Putamen (tissue), 1 donor: Measurements from ENCODE around the gene VSIG10L2.

ENCODE experiments used
- DNase-seq: peaks from one replicate; pipeline ENCODE4 v3.0.0-alpha.2; 2016; ENCODE audit warnings: low spot score

The VSIG10L2 gene

DNA sequence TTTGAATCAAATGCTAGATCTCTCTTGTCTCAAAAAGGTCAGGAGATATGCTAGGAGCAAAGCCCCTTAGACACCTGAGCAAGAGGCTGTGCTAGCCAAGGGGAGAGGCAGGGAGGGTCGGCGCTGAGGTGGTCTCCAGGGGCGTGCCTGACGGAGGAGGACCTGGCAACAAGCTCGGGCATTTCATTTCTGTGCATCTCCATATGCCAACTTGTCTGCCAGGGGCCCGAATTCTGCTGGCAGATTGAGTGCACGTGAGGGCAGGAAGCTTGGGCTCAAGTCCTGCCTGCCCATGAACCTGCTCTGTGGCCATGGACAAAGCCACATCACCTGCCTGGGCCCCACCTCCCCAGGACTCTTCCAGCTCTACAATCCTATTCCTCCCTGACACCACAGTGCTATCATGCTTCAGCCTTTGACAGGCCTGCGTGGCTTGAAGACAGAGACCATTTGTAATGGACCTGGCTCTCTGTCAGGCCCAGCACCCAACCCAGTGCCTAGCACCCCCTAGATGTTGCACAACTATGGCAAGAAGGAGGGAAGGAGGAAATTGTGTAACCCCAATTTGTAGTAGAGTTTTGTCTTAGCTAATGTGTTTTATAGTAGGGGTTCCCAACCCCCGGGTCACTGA lies 16.3 kb upstream of the VSIG10L2 start:
- no peak for DNase-seq

DNA sequence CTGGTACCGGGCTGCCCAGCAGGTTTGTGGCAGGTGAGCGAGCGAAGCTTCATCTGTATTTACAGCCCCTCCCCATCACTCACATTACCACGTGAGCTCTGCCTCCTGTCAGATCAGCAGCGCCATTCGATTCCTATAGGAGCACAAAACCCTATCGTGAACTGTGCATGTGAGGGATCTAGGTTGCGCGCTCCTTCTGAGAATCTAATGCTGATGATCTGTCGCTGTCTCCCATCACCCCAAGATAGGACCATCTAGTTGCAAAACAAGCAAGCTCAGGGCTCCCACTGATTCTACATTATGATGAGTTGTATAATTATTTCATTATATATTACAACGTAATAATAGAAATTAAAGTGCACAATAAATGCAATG lies 15.8 kb upstream of the VSIG10L2 start:
- no peak for DNase-seq

DNA sequence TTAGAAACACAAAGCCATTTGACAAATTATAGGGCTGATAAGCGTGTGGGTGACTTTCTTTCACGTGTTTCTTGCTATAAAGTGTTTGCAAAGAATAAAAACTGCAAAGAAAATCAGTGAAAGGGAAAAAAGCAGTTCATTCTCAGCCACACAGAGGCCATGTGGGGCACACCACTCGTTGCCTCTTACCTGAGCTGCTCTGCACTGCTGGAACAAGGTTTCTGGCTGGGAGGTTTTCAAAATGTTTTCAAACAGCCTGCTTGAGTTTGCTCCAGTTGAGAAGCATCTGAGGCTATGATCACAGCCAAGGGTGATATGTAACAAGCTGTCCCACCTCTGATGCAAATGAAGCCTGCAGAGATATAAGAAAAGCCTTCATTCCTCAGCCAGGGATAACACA lies 14.7 kb upstream of the VSIG10L2 start:
- no peak for DNase-seq

DNA sequence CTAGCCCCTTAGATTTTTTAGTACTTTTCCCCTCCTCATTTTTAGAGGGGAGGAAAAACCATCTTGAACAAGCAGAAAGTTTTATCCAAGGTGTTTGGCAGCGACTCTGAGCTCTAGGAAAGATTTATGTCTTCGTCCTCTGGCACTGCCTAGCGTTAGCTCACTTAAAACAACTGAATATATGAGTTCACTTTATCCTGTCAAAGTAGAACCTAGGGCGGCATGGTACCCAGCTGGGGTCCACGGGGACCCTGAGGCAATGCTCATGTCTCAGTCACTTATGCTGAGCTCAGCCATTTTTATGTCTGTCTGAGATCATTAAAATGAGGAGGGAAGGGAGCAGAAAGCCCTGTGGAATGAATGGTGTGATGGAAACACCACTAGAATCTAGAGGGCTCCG lies 14.2 kb upstream of the VSIG10L2 start:
- no peak for DNase-seq

DNA sequence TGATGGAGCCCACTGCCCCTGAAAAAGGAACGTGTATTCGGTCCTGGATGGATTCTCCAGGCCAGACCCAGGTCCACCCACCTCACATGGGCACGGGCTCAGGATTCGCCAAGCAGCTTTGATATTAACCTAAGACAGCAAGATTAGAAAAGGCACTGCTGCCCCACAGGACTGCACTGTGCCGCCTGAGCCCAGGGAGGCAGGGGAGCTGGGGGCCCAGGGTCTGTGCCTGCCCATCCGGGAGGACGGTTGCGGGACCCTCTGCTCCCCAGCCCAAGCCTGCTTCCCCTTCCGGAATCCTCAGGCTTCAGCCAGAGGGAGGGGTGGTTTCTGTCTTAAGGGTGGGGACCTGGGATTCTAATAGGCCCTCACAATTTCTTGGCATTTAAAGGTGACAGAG lies 13.5 kb upstream of the VSIG10L2 start:
- DNase-seq, result no peak

DNA sequence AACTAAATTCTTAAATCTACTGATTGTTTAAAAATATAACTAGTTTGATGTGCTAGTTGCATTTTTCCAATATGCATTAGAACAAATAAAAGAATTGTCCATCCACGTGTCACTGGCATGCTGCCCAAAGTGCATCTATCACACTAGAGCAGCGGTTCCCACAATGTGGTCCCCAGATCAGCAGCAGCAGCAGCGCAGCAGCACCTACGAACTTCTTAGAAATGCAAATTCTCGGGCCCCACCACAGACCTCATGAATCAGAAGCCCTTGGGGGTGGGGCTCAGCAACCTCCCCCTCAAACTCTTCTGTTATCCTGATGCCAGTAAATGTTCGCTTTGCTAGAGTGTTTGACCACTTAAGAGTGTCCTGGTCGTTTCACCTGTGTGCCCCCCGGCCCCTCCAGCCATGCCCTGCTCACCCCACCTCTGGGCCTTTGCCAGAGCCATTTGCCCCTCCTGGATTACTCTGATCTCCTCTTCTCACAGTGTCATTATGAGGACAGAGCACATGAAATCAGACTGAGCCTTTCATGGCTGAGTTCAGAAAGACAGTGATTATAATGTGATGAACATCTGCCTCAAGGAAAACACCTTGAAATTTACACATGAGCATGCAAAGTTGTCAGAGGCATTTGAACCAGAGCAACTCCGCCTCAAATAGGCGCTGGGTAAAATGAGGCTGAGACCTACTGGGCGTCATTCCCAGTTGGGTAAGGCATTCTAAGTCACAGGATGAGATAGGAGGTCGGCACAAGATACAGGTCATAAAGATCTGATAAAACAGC lies 12.6 kb upstream of the VSIG10L2 start:
- no peak for DNase-seq

DNA sequence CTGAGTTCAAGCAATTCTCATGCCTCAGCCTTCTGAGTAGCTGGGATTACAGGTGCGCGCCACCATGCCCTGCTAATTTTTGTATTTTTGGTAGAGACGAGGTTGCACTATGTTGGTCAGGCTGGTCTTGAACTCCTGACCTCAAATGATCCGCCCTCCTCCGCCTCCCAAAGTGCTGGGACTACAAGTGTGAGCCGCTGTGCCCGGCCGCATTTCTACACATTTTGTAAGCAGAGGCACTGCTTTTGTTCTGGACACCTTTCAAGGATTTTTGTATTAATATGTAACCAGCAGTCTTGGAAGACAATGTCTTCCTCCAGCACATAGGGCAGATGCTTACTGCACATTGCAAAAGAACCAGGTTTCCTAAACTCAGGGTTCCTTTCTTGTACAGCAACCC lies 11.4 kb upstream of the VSIG10L2 start:
- no peak for DNase-seq

DNA sequence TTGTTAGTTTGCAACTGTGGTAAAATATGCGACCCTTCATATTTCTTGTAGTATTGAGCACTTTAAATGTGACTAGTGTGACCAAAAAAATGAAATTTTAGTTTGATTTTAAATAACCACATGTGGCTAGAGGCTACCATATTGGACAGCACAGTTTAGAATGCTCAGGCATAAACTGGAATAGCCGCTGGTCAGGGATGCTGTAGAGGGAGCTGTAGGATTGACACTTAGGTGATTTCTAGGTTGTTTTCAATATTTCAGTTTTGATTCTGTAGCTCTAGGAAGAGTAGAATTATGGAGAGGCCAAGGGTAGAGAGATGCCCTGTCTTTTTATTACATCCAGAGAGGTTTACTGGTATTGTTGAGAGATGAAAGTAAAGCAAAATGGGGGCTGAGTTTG lies 10.8 kb upstream of the VSIG10L2 start:
- DNase-seq, result no peak

DNA sequence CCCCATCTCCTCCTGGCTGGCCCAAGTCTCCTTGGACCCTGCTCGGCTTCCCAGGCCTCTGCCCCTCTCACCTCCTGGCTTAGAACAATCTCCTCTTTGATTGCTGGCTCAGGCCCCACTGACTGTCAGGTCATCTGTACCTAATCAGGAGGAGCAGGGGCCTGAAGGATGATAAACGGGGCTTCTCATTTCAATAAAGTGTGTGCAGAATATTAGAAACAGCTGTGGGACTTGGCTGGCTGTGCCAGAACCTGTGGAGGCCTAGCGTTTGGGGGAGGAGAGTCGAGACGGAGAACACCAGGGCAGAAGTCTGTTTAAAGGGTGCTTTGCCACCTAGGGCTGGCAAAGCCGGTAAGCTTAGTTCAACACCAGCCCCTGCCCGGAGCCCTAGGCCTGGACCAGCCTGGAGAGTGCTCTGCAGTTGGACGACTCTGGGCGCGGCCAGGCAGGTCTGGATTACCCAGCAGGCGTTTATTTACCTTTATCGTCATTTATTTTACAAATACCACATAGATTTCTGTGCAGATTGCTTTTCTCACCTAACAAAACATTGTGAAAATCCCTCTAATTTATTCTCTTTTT lies 10.1 kb upstream of the VSIG10L2 start:
- no peak for DNase-seq

DNA sequence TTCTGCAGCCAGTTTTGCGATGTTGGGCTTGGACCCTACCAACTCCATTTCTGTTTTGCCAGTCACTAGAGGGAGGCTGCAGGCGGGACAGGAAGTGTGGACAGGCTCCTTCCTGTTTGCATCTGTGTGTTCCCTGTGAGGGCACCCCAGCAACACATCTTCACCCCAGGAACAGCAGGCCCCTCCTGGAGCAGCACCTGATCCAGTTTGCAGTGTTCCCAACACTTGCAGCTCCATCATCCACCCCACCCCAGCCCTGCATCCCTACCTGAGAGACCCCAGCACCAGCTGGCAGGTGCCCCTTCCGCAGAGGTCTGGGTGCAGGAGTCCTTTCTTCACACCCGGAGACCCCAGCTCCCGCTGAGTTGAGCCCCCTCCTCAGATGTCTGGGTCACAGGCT lies 7.4 kb upstream of the VSIG10L2 start:
- DNase-seq, result no peak

DNA sequence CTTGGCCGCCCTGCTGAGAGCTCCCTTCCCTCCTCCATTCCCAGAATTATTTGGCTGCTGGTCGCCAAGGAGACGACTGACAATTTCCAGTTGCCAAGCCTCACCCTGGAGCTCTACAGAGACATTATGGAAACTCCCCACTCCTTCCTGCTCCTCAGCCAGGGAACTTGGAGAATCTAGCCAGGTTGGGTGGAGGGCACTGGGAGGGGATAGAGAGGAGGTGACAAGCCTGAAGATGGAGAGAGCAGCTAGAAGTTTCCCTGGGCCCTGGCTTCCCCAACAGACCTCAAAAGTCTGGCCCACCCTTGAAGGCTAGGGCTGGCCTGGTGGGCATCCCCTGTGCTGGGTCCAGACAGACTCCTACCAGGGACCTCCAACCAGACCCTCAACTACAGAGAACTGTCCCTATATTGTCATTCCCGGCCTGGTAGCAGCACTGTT lies 6.7 kb upstream of the VSIG10L2 start:
- DNase-seq, result peak; percentile 35

DNA sequence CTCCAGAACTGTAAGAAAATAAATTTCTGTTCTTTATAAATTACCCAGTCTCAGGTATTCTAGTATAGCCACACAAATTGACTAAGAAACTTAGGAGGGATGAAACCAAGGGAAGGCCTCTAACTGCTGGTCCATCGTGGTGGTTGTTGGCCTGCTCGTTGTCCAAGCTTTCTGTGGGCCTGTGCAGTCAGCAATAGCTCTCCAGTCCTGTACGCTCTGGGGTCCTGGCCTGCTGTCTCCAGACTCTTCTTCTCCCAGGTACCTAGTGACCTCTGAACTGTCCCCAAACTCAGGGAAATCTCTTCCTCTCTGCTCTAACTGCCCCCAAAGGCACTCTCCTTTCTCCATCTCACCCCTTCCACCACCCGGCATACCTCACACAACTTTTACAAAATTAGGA lies 5.7 kb upstream of the VSIG10L2 start:
- no peak for DNase-seq

DNA sequence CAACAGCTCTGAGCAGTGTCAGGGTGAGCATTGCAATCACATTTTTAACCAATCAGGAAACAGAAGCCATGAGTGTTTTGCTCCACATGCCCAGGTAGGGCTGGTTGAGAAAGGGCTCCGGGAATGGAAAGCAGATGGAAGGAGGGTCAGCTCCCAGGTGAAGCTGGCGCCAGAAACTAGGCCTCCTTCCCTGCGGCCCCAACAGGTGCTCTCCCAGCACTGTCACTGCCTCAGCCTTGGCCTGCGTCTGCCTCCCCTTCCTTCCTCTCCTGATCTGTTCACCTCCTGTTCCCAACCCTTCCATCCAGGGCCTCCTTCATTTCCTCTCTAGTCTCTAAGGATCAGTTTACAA lies 4.6 kb upstream of the VSIG10L2 start:
- no peak for DNase-seq

DNA sequence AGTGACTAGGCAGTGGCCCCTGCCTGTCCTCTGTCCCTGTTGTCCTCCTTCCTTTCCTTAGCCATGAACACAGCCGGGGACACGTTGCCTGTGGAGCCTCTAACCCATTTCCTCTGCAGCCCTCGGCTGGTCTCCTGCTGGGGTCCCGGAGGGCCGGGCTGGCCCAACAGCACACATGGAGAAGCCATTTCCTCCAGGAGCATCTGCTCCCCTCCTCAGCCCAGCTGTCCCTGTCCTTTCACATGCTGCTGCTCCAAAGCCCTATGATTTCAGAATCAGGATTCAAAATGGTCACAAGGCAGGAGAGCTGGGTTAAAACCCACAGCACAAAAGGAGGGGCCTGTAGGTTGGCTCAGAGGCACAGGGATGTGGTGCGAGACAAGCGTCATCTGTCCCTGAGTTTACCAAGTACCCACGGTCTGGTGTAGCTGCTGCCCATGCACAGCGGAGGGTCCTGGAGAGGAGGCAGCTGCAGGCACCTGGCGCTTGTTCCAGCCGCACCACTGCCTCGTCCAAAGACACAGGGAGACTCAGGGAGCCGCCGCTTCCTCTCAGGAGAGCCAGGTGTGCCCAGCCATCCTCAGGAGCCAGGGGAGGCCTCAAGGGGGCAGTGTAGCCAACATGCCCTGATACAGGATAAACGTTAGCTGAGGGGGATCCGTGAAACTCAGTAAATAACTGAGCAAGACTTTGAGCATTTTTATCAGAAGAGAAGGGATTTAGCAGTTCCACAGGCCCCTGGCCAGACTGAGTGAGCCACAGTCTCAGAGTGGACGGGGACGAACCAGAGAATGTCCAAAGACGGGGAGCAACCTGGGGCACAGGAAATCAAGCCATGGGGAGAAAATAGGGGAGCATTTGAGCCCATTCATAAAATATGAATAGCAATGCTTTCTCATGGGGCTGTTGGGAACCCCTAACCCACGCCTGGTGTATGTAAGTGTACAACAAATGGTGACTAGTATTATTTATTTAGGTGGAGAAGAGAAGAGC lies 3.9 kb upstream of the VSIG10L2 start:
- no peak for DNase-seq

DNA sequence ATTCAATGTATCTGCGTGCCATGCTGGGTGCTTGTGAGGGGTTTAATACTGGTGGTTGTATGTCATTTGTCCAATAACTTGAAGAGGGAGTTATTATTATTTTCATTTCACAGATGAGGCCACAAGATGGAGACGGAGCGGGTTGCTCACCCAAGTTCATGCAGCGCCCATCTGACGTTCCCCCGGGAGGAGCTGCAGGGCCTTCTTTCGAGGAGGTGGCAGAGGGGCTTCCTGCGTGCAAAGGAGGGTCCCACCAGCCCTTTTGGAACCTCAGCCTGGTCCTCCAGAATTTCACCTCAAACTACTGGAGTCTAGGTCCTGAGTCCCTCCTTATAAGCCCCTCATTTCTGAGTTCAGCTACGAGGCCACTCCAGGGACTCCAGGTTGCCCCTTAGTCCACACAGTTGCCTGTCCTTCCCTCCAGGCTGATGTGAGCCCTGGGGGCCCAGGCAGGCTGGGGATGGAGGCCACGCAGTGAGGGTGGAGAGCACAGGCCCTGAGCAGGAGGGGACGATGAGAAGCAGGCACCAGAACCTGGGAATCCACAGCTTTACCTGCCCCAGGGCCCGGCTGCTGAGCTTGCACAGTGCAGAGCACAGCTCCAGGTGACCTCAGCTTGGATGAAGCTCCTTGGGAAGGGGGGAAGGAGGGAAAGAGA lies 2.9 kb upstream of the VSIG10L2 start:
- DNase-seq, result no peak

DNA sequence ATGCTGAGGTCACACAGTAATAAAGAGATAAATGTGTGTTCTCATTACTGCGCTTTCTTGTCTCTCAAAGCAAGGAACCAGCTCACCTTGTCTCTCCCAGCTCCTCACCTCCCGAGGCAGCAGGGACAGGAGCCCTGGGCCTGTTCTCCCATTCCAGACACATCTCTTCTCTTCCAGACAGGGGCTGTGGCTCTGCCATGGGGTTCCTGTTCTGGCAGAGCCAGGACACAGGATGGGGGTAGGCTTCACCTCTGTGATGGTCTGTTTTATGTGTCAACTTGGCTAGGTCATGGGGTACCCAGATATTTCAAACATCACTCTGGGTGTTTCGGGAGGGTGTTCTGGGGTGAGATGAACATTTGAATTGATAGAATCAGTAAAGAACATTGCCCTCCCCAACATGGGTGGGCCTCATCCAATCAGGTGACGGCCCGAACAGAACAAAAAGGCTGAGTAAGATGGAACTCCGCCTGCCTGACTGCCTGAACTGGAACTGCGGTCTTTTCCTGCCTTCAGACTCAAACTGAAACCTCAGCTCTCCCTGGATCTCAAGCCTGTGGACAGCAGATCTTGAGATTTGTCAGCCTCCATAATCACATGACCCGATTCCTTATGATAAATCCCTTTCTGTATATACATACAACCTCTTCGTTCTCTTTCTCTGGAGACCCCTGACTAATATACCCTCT lies 2.0 kb upstream of the VSIG10L2 start:
- no peak for DNase-seq

DNA sequence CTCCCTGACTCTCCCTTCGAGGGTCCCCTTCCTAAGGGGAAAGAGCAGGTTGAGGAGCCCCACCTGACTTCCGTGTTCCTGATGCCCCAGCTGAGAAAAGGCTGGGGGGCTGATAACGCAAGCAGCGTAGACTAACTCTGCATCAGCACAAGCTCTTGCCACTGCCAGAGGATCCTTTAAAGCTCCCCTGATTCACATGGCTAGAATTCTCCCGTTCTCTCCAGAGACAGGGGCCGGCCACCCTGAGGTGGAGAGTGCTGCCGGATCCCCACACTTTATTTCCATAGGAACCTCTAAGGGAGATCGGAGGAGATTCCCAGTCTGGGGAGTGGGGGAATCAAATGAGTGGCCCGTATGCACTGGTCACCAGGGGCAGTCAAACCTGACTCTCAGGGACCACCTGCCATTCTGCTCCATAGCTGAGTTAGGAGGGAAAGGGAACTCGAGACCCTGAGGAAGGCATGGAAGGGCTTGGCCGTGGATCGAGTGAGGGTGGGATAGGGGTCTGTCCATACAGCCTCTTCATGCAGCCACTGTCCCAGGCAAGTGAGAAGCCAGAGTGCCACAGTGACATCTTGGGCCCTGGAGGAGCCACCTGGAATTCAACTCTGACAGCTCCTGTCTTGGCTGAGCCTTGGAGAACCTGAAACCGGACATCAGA lies 1.4 kb upstream of the VSIG10L2 start:
- DNase-seq, result no peak

DNA sequence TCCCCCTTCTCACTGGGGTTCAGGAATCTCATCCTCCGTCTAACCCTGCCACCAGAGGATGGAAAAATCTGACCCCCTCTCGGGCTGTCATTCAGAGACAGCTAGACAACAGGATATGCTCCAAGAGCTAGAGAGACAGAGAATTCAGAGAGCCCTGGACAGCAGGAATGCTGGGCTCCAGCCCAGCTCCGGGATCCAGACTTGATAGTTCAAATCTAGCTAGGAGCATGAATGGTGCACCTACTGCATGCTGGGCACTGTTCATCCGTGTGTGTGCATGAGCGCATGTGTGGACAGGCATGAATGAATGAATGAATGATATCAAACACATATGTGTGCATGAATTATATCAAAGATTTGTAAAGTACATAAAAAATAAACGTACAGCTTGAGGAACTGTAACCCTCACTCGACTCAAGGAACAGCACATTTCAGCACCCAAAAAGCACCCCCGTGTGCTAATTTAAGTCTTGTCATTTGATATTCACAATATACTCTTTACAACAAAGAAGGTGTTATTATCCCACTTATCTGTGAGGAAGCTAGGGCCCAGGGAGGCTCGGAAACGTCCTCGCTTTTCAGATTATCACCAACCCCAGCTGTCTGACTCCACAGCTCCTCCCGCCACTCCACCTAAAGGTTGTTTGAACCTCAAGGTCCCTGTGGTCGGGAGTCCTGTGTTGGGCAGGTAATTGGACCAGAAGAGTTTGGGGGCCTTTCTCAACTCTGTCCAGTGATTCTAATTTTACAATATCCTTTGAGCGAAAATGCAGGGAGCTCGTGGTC lies 640 bp upstream of the VSIG10L2 start:
- peak; percentile 14 for DNase-seq

DNA sequence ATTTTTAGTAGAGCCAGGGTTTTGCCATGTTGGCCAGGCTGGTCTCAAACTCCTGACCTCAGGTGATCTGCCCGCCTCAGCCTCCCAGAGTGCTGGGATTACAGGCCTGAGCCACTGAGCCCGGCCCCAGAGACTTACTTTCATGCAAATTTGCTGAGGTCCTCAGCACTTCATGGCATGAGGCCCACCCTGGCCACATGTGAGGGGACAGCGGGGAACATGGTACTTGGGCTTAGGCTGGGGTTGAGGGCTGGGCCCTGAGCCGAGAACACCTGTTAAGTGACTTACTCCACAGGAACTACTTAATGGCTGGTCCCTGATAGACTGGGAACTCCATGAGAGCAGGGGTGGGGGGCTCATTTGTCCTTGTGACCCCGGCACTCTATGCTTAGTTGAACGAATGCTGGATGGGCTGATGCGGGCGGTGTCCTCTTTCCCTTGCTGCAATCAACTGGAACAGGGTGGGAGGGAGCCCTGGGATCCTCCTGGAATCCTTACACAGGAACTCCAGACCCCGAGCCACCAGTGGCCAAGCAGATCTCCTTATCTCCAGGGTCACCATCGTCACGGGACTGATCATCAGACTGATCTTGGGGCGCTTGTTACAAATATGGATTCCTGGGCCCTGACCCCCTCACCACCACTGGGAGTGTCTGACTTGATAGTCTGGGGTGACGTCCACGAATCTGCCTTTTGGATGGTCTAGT lies 1.0 kb downstream of the VSIG10L2 start:
- no peak for DNase-seq
